SU-DHL-6 (cell line): ENCODE results near the gene IL17RC.
"Not testable (repeated sequence)": the region's sequence is repeated elsewhere in the genome, so short reads cannot be mapped to it uniquely, and the experiment has no call there.

Experiments
- H2AFZ ChIP-seq: fragments of 200-600 bp; sonication (generic); 2 replicates; pipeline ENCODE4 v1.6.1; 2014; ENCODE audit warnings: low read depth, mild to moderate bottlenecking, moderate library complexity, mixed read lengths, antibody characterized with exemption, low read length; ENCODE audit not compliant: severe bottlenecking
- H3F3A ChIP-seq: fragments of 200-600 bp; shearing (Covaris generic); 2 replicates; pipeline ENCODE4 v1.6.0; 2016; ENCODE audit warnings: antibody characterized with exemption, mild to moderate bottlenecking; ENCODE audit not compliant: insufficient read depth
- H3K27ac ChIP-seq: fragments of 200-600 bp; sonication (generic); 2 replicates; pipeline ENCODE4 v1.5.1; 2016; ENCODE audit warnings: low read depth, mild to moderate bottlenecking, low read length, moderate library complexity, mixed read lengths
- H3K27me3 ChIP-seq: fragments of 200-600 bp; sonication (generic), shearing (Covaris generic); 2 replicates; pipeline ENCODE4 v1.6.0; 2014; ENCODE audit warnings: mild to moderate bottlenecking, low read length
- H3K36me3 ChIP-seq: fragments of 200-600 bp; sonication (generic); 2 replicates; pipeline ENCODE4 v1.6.1; 2014; ENCODE audit warnings: mild to moderate bottlenecking, low read length, mixed read lengths
- H3K4me2 ChIP-seq: fragments of 300-600, 200-600 bp; shearing (Covaris generic), sonication (generic); 2 replicates; pipeline ENCODE4 v1.6.0; 2014; ENCODE audit warnings: low read length, low read depth, mild to moderate bottlenecking; ENCODE audit not compliant: poor library complexity, severe bottlenecking
- H3K4me3 ChIP-seq: fragments of 200-600 bp; sonication (generic); 2 replicates; pipeline ENCODE4 v1.5.1; 2014; ENCODE audit warnings: antibody characterized with exemption, low read length, mild to moderate bottlenecking, mixed read lengths; ENCODE audit not compliant: insufficient read depth, poor library complexity, severe bottlenecking
- H3K79me2 ChIP-seq: fragments of 200-600 bp; sonication (generic); 2 replicates; pipeline ENCODE4 v1.6.1; 2014; ENCODE audit warnings: mild to moderate bottlenecking, low read length, moderate library complexity; ENCODE audit not compliant: insufficient read depth
- H3K9ac ChIP-seq: fragments of 200-600 bp; sonication (generic); 2 replicates; pipeline ENCODE4 v1.7.0; 2014; ENCODE audit warnings: mild to moderate bottlenecking, low read length
- H3K9me2 ChIP-seq: fragments of 200-600 bp; sonication (generic); replicated peaks from 2 replicates; pipeline ENCODE4 v1.6.1; 2014; ENCODE audit warnings: low read length; ENCODE audit not compliant: insufficient read depth
- H3K9me3 ChIP-seq: fragments of 200-600 bp; sonication (generic); 2 replicates; pipeline ENCODE4 v1.6.1; 2014; ENCODE audit warnings: low read length, mixed read lengths; ENCODE audit not compliant: insufficient read depth
- H4K20me1 ChIP-seq: fragments of 200-600 bp; sonication (generic); 2 replicates; pipeline ENCODE4 v1.6.1; 2014; ENCODE audit warnings: low read depth, mild to moderate bottlenecking, antibody characterized with exemption, low read length, moderate library complexity, mixed read lengths
- EZH2phosphoT487 ChIP-seq: fragments of 200-600 bp; sonication (generic), shearing (Covaris generic); conservative IDR thresholded peaks from 2 replicates; pipeline ENCODE4 v1.6.1; 2018; ENCODE audit warnings: mild to moderate bottlenecking, antibody characterized with exemption, low read length, moderate library complexity, mixed read lengths
- TF ChIP-seq, protein P1 (sequence below): fragments of 200-600 bp; sonication (generic); IDR thresholded peaks from one replicate; pipeline ENCODE4 v1.5.1; 2017; ENCODE audit warnings: antibody characterized with exemption, mild to moderate bottlenecking, low read length, moderate library complexity; ENCODE audit not compliant: insufficient read depth, poor library complexity, severe bottlenecking

Gene IL17RC

DNA sequence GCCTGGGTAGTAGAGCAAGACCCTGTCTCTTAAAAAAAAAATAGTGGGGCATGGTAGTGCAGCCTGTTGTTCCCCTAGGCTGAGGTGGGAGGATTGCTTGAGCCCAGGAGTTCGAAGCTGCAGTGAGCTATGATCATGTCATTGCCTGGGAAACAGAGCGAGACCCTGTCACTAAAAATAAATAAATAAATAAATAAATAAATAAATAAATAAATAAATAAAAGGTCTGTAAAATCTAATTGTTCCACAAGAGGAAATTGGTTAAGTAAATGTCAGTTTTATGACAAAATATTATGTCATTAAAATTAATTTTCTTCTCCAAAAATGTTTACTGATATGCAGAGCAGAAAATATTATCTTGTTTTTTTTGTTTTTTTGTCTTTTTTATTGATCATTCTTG is 22.1 kb downstream of the IL17RC start:
- Histone ChIP-seq H4K20me1 (no peaks in the 10 kb centered on the region), H3K79me2 (no peaks in the 10 kb centered on the region), H3K4me3 (no peak overlapping the region), H2AFZ (no peak overlapping the region), H3K27ac (no peak overlapping the region), H3F3A (0 out of 2 replicates have a peak, but pooled peaks cover 4% of the 10 kb centered on the region), H3K9ac (no peak overlapping the region), H3K4me2 (no peak overlapping the region), H3K9me3 (no peaks in the 10 kb centered on the region), H3K9me2 (no peaks in the 10 kb centered on the region), H3K27me3 (no peaks in the 10 kb centered on the region), H3K36me3 (no peaks in the 10 kb centered on the region)
- TF ChIP-seq EZH2phosphoT487: no peak

DNA sequence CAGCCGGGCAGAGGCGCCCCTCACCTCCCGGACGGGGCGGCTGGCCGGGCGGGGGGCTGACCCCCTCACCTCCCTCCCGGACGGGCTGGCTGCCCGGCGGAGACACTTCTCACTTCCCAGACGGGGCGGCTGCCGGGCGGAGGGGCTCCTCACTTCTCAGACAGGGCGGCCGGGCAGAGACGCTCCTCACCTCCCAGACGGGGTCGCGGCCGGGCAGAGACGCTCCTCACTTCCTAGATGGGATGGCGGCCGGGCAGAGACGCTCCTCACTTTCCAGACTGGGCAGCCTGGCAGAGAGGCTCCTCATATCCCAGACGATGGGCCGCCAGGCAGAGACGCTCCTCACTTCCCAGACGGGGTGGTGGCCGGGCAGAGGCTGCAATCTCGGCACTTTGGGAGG is 23.0 kb downstream of the IL17RC start:
- H3K4me2 ChIP-seq, H3K36me3 ChIP-seq, H4K20me1 ChIP-seq, H3K9ac ChIP-seq, H3K79me2 ChIP-seq, H3K27ac ChIP-seq, H3K9me2 ChIP-seq, H3F3A ChIP-seq, H3K27me3 ChIP-seq, H3K9me3 ChIP-seq, H3K4me3 ChIP-seq, H2AFZ ChIP-seq: not testable (repeated sequence)

DNA sequence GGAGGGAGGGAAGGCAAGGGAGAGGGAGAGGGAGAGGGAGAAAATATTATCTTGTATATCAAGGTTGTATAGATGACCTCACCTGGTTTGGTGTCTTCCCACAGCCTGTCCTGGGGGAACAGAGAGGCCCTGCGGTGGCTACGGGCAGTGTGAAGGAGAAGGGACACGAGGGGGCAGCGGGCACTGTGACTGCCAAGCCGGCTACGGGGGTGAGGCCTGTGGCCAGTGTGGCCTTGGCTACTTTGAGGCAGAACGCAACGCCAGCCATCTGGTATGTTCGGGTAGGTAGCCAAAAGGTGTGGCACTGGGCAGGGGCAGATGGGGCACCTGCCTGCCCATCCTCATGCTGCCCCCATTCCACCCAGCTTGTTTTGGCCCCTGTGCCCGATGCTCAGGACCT is 23.8 kb downstream of the IL17RC start:
- Histone ChIP-seq H3F3A (no peaks in the 10 kb centered on the region), H2AFZ (no peak overlapping the region), H3K27me3 (no peaks in the 10 kb centered on the region), H3K9ac (no peak overlapping the region), H3K36me3 (no peaks in the 10 kb centered on the region), H3K79me2 (no peaks in the 10 kb centered on the region), H3K9me2 (no peaks in the 10 kb centered on the region), H3K4me2 (no peak overlapping the region), H3K27ac (no peak overlapping the region), H3K9me3 (no peaks in the 10 kb centered on the region), H3K4me3 (no peak overlapping the region), H4K20me1 (no peaks in the 10 kb centered on the region)
- TF ChIP-seq, protein P1, sequence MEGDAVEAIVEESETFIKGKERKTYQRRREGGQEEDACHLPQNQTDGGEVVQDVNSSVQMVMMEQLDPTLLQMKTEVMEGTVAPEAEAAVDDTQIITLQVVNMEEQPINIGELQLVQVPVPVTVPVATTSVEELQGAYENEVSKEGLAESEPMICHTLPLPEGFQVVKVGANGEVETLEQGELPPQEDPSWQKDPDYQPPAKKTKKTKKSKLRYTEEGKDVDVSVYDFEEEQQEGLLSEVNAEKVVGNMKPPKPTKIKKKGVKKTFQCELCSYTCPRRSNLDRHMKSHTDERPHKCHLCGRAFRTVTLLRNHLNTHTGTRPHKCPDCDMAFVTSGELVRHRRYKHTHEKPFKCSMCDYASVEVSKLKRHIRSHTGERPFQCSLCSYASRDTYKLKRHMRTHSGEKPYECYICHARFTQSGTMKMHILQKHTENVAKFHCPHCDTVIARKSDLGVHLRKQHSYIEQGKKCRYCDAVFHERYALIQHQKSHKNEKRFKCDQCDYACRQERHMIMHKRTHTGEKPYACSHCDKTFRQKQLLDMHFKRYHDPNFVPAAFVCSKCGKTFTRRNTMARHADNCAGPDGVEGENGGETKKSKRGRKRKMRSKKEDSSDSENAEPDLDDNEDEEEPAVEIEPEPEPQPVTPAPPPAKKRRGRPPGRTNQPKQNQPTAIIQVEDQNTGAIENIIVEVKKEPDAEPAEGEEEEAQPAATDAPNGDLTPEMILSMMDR: no peak
- no peak for TF ChIP-seq EZH2phosphoT487

DNA sequence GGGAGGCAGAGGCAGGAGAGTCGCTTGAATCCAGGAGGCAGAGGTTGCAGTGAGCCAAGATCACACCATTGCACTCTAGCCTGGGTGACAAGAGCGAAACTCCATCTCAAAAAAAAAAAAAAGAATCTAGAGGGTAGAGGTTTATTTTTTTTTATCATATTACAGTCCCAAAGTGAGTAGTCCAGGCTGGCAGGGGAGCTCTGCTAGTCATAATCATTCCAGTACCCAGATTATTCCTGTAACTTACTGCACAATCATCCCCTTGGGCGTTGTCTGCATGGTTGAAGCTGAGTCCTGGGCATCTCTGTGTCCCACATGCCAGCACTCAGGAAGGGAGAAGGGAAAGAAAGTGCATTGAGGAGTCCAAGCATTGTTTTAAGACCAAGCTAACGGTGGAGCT is 25.3 kb downstream of the IL17RC start:
- H2AFZ ChIP-seq: no peak overlapping the region

More for the DNA sequence above, 25.3 kb downstream of the IL17RC start:
- H3K9me3 ChIP-seq: no peaks in the 10 kb centered on the region
- H3K36me3 ChIP-seq: no peaks in the 10 kb centered on the region
- no peaks in the 10 kb centered on the region for H3K27me3 ChIP-seq
- no peaks in the 10 kb centered on the region for H4K20me1 ChIP-seq
- no peak for TF ChIP-seq EZH2phosphoT487
- TF ChIP-seq, protein P1: no peak
- H3K4me2 ChIP-seq: no peak overlapping the region
- no peak overlapping the region for H3K9ac ChIP-seq
- H3F3A ChIP-seq: no peaks in the 10 kb centered on the region
- no peak overlapping the region for H3K27ac ChIP-seq
- H3K4me3 ChIP-seq: no peak overlapping the region
- H3K79me2 ChIP-seq: no peaks in the 10 kb centered on the region
- H3K9me2 ChIP-seq: no peaks in the 10 kb centered on the region
